Nephron progenitor cell (in vitro differentiated cells): ENCODE data around the gene ABCA1.
"Not testable (repeated sequence)": the region's sequence is repeated elsewhere in the genome, so short reads cannot be mapped to it uniquely, and the experiment has no call there.

ENCODE experiments used
- DNase-seq: peaks from one replicate; pipeline ENCODE4 v3.0.0; 2021
- H3K27ac Mint-ChIP-seq: 2 replicates; pipeline ENCODE4 v1.8.0; 2021; ENCODE audit warnings: mild to moderate bottlenecking, moderate library complexity, mixed read lengths
- H3K27me3 Mint-ChIP-seq: 2 replicates; pipeline ENCODE4 v1.8.0; 2021; ENCODE audit warnings: mild to moderate bottlenecking, low read depth, mixed read lengths; ENCODE audit not compliant: poor library complexity
- H3K36me3 Mint-ChIP-seq: 2 replicates; pipeline ENCODE4 v1.8.0; 2021; ENCODE audit warnings: low read depth, mixed read lengths
- H3K4me1 Mint-ChIP-seq: 2 replicates; pipeline ENCODE4 v1.8.0; 2021; ENCODE audit warnings: mixed read lengths
- H3K4me3 Mint-ChIP-seq: 2 replicates; pipeline ENCODE4 v1.8.0; 2021; ENCODE audit warnings: mild to moderate bottlenecking, moderate library complexity, mixed read lengths
- H3K9me3 Mint-ChIP-seq: 2 replicates; pipeline ENCODE4 v1.8.0; 2021; ENCODE audit warnings: mild to moderate bottlenecking, moderate library complexity, mixed read lengths
- CTCF ChIP-seq: fragments of 200-600 bp; sonication (generic); IDR thresholded peaks from 2 replicates; pipeline ENCODE4 v1.5.0; 2021; ENCODE audit warnings: antibody characterized with exemption

The ABCA1 gene

GRCh38 chr9:104905153-104905901 is 22.6 kb downstream of the ABCA1 start:
- Mint-ChIP-seq H3K9me3 (no peaks in the 10 kb centered on the region), H3K36me3 (peaks cover 9% of the 10 kb centered on the region), H3K27me3 (peaks cover 8% of the 10 kb centered on the region), H3K27ac (no peak overlapping the region), H3K4me3 (no peak overlapping the region), H3K4me1 (peaks cover 32% of the 10 kb centered on the region)
- no peak for TF ChIP-seq CTCF
- no peak for DNase-seq

- peaks cover 21% of the 10 kb centered on the region for H3K4me1 Mint-ChIP-seq
- H3K27me3 Mint-ChIP-seq, result peaks cover 12% of the 10 kb centered on the region
- H3K27ac Mint-ChIP-seq, result no peak overlapping the region
- DNase-seq, result no peak
- no peak for TF ChIP-seq CTCF
- H3K36me3 Mint-ChIP-seq, result peaks cover 9% of the 10 kb centered on the region
- no peak overlapping the region for H3K4me3 Mint-ChIP-seq
- no peaks in the 10 kb centered on the region for H3K9me3 Mint-ChIP-seq
These were observed 24.3 kb downstream of the ABCA1 start for GRCh38 chr9:104903609-104904008.

GRCh38 chr9:104900871-104901270 is 27.1 kb downstream of the ABCA1 start:
- peaks cover 9% of the 10 kb centered on the region for H3K36me3 Mint-ChIP-seq

GRCh38 chr9:104900324-104900723 is 27.6 kb downstream of the ABCA1 start:
- Mint-ChIP-seq H3K4me3 (no peak overlapping the region), H3K27me3 (peaks cover 5% of the 10 kb centered on the region), H3K36me3 (peaks cover 9% of the 10 kb centered on the region), H3K9me3 (no peaks in the 10 kb centered on the region), H3K4me1 (peaks cover 29% of the 10 kb centered on the region), H3K27ac (no peak overlapping the region)
- no peak for TF ChIP-seq CTCF
- no peak for DNase-seq

More at GRCh38 chr9:104900871-104901270, 27.1 kb downstream of the ABCA1 start:
- Mint-ChIP-seq H3K27me3 (peaks cover 5% of the 10 kb centered on the region), H3K4me1 (peaks cover 29% of the 10 kb centered on the region), H3K9me3 (no peaks in the 10 kb centered on the region), H3K4me3 (no peak overlapping the region), H3K27ac (no peak overlapping the region)
- no peak for DNase-seq
- no peak for TF ChIP-seq CTCF

- no peak for DNase-seq
- H3K27me3 Mint-ChIP-seq, result peaks cover 5% of the 10 kb centered on the region
- H3K4me3 Mint-ChIP-seq, result no peak overlapping the region
- H3K36me3 Mint-ChIP-seq, result peaks cover 9% of the 10 kb centered on the region
- H3K27ac Mint-ChIP-seq, result no peak overlapping the region
- TF ChIP-seq CTCF, result no peak
- H3K9me3 Mint-ChIP-seq, result no peaks in the 10 kb centered on the region
- peaks cover 29% of the 10 kb centered on the region for H3K4me1 Mint-ChIP-seq
These were observed 28.2 kb downstream of the ABCA1 start for GRCh38 chr9:104899759-104900247.

- DNase-seq, H3K27ac Mint-ChIP-seq, H3K27me3 Mint-ChIP-seq, H3K36me3 Mint-ChIP-seq, H3K4me3 Mint-ChIP-seq, H3K9me3 Mint-ChIP-seq: not testable (repeated sequence)
- peaks cover 22% of the 10 kb centered on the region for H3K4me1 Mint-ChIP-seq
These were observed 29.6 kb downstream of the ABCA1 start for GRCh38 chr9:104898376-104898775.
